Measurements from ENCODE around the gene DHH.

DHH gene

DNA sequence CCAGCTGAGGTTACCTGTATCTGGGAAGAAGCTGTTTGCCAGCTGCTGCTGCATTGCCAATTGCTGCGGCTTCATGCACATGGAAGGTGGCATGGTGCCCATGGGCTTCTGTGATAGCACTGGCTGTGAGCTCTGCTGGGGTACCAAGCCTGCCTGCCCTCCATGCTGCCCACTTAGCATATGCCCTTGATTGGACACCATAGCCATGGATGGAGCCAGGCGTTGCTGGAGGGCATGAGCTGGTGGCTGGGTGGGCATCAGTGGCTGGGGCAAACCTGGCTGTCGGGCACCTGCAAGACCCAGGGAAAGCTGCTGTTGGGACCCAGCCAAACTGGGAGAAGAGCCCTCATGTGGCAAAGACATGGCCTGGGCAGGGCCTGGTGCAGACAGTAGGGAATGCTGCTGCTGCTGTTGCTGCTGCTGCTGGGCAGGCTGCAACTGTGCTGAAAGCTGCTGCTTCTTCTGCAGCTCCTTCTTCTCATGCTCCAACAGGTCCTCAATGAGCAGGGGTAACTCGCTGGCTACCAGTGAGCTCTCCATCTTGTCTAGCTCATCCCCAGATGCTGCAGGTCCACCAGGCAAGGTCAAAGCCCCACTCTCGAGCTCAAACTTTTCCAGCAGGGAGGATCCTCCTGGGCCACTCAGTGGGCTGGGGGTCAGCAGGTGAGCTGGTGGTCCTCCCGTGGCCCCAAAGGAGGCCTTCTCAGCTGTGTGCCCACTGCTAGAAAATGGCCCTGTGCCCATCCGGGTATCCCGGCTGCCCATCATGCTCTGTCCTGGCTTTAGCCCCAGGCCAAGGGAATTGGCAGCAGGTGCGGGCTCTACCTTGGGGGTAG lies 57.3 kb downstream of the DHH start:
- Histone ChIP-seq H3K9me3 (no peaks in the 10 kb centered on the region), H3K4me3 (no peak overlapping the region), H3K4me2 (no peak overlapping the region), H4K20me1 (peaks cover 100% of the 10 kb centered on the region), H3K27ac (no peak overlapping the region), H3K4me1 (no peaks in the 10 kb centered on the region), H3K27me3 (no peaks in the 10 kb centered on the region), H3K9ac (no peak overlapping the region), H3K36me3 (peaks cover 100% of the 10 kb centered on the region)
- no peak for TF ChIP-seq Cebpa-rat (IDR thresholded peaks at IDR 0.05)
